ENCODE measurements around the gene RBM17. TPM values are rescaled to one million over a fixed set of nuclear protein-coding genes. Genes with fewer than 3 reads are reported as not detected.
"Not testable (repeated sequence)": the region's sequence is repeated elsewhere in the genome, so short reads cannot be mapped to it uniquely, and the experiment has no call there.

The RBM17 gene
- 137 TPM for total RNA-seq
- long read RNA-seq, transcript RBM17-201 (12 exons, 2,755 nt) = major isoform, 191 of 281 reads
- long read RNA-seq, partial matches to known transcripts = 64 of 281 reads
- long read RNA-seq, other reads (novel, unspliced or antisense) = 26 of 281 reads

GRCh38 chr10:6088721-6089333, at the start of gene RBM17:
Gene RBM17 (plus strand): TSS chr10:6089034. CDS start chr10:6097066, 8,032 bp downstream.
- DNase-seq (ENCODE audit: low spot score) = peak; percentile 99

GRCh38 chr10:6039711-6040110, 49.1 kb upstream of the RBM17 start:
- DNase-seq (ENCODE audit: low spot score) = peak; percentile 16

GRCh38 chr10:6040205-6040604, 48.6 kb upstream of the RBM17 start:
- DNase-seq (ENCODE audit: low spot score) = no peak

GRCh38 chr10:6043377-6043776, 45.5 kb upstream of the RBM17 start:
- not testable (repeated sequence) for DNase-seq (ENCODE audit: low spot score)

GRCh38 chr10:6044060-6044459, 44.8 kb upstream of the RBM17 start:
- no peak for DNase-seq (ENCODE audit: low spot score)

GRCh38 chr10:6044751-6045313, 44.0 kb upstream of the RBM17 start:
- DNase-seq (ENCODE audit: low spot score) = no peak

- no peak for DNase-seq (ENCODE audit: low spot score)
Observed at GRCh38 chr10:6045314-6045848, 43.5 kb upstream of the RBM17 start.

- DNase-seq (ENCODE audit: low spot score) = no peak
Observed at GRCh38 chr10:6045878-6046772, 42.7 kb upstream of the RBM17 start.

GRCh38 chr10:6046773-6047611, 41.8 kb upstream of the RBM17 start:
- DNase-seq (ENCODE audit: low spot score) = no peak

GRCh38 chr10:6047847-6048246, 41.0 kb upstream of the RBM17 start:
- no peak for DNase-seq (ENCODE audit: low spot score)

- no peak for DNase-seq (ENCODE audit: low spot score)
Observed at GRCh38 chr10:6048281-6049030, 40.4 kb upstream of the RBM17 start.

GRCh38 chr10:6049031-6049400, 39.8 kb upstream of the RBM17 start:
- no peak for DNase-seq (ENCODE audit: low spot score)

GRCh38 chr10:6050801-6051445, 37.9 kb upstream of the RBM17 start:
- no peak for DNase-seq (ENCODE audit: low spot score)

- DNase-seq (ENCODE audit: low spot score) = no peak
Observed at GRCh38 chr10:6052247-6053221, 36.3 kb upstream of the RBM17 start.

GRCh38 chr10:6053303-6053702, 35.5 kb upstream of the RBM17 start:
- no peak for DNase-seq (ENCODE audit: low spot score)

- DNase-seq (ENCODE audit: low spot score) = no peak
Observed at GRCh38 chr10:6053816-6054631, 34.8 kb upstream of the RBM17 start.

GRCh38 chr10:6054884-6055283, 34.0 kb upstream of the RBM17 start:
- no peak for DNase-seq (ENCODE audit: low spot score)

GRCh38 chr10:6055929-6056328, 32.9 kb upstream of the RBM17 start:
- no peak for DNase-seq (ENCODE audit: low spot score)

All from mesenteric fat pad (tissue), 1 donor.